ENCODE data around the gene RAD18.

GRCh38 chr3:8891303-8891702 lies 72.0 kb downstream of the RAD18 start:
- TF ChIP-seq TAF1 (IDR thresholded peaks at IDR 0.05; ENCODE audit: borderline replicate concordance, low read depth, low read length) (no peak), POLR2A (IDR thresholded peaks at IDR 0.05; ENCODE audit: low read depth, low read length) (no peak), POLR2AphosphoS5 (IDR thresholded peaks at IDR 0.05; ENCODE audit: low read depth, low read length) (no peak)
